ENCODE results near the gene TUBA4B.

TUBA4B gene

GRCh38 chr2:219296631-219297391 lies 43.8 kb downstream of the TUBA4B start:
- peak; percentile 65 for DNase-seq (ENCODE audit: low spot score)
- H3K27ac ChIP-seq (ENCODE audit: poor library complexity, severe bottlenecking), result no peak overlapping the region
- H3K36me3 ChIP-seq (ENCODE audit: low read depth), result no peaks in the 10 kb centered on the region
- H3K4me1 ChIP-seq (ENCODE audit: insufficient read depth, poor library complexity, severe bottlenecking), result no peaks in the 10 kb centered on the region
- H3K27me3 ChIP-seq (ENCODE audit: insufficient read depth, poor library complexity, severe bottlenecking), result no peaks in the 10 kb centered on the region
- no peak overlapping the region for H3K4me3 ChIP-seq (ENCODE audit: severe bottlenecking)
- TF ChIP-seq CTCF (IDR thresholded peaks at IDR 0.05; ENCODE audit: poor library complexity, severe bottlenecking), result no peak
- no peaks in the 10 kb centered on the region for H3K9me3 ChIP-seq (ENCODE audit: severe bottlenecking)
- ATAC-seq (ENCODE audit: low read depth), result no peak

- DNase-seq (ENCODE audit: low spot score) (no peak), ATAC-seq (ENCODE audit: low read depth) (no peak)
- no peak overlapping the region for H3K27ac ChIP-seq (ENCODE audit: poor library complexity, severe bottlenecking)
- H3K27me3 ChIP-seq (ENCODE audit: insufficient read depth, poor library complexity, severe bottlenecking), result no peaks in the 10 kb centered on the region
- no peaks in the 10 kb centered on the region for H3K9me3 ChIP-seq (ENCODE audit: severe bottlenecking)
- no peaks in the 10 kb centered on the region for H3K4me1 ChIP-seq (ENCODE audit: insufficient read depth, poor library complexity, severe bottlenecking)
- TF ChIP-seq CTCF (IDR thresholded peaks at IDR 0.05; ENCODE audit: poor library complexity, severe bottlenecking), result no peak
- no peaks in the 10 kb centered on the region for H3K36me3 ChIP-seq (ENCODE audit: low read depth)
- H3K4me3 ChIP-seq (ENCODE audit: severe bottlenecking), result no peak overlapping the region
Measured at GRCh38 chr2:219297766-219298456, 44.9 kb downstream of the TUBA4B start.

GRCh38 chr2:219298759-219299371 lies 45.8 kb downstream of the TUBA4B start:
- peak; percentile 74 for ATAC-seq (ENCODE audit: low read depth)
- H3K4me1 ChIP-seq (ENCODE audit: insufficient read depth, poor library complexity, severe bottlenecking), result no peaks in the 10 kb centered on the region
- no peaks in the 10 kb centered on the region for H3K9me3 ChIP-seq (ENCODE audit: severe bottlenecking)
- H3K27me3 ChIP-seq (ENCODE audit: insufficient read depth, poor library complexity, severe bottlenecking), result no peaks in the 10 kb centered on the region
- H3K4me3 ChIP-seq (ENCODE audit: severe bottlenecking), result no peak overlapping the region
- no peaks in the 10 kb centered on the region for H3K36me3 ChIP-seq (ENCODE audit: low read depth)
- no peak overlapping the region for H3K27ac ChIP-seq (ENCODE audit: poor library complexity, severe bottlenecking)
- TF ChIP-seq CTCF (IDR thresholded peaks at IDR 0.05; ENCODE audit: poor library complexity, severe bottlenecking), result peak; percentile 96
- DNase-seq (ENCODE audit: low spot score), result no peak

GRCh38 chr2:219299372-219299760 lies 46.3 kb downstream of the TUBA4B start:
- no peaks in the 10 kb centered on the region for H3K9me3 ChIP-seq (ENCODE audit: severe bottlenecking)
- no peaks in the 10 kb centered on the region for H3K4me1 ChIP-seq (ENCODE audit: insufficient read depth, poor library complexity, severe bottlenecking)
- no peak overlapping the region for H3K4me3 ChIP-seq (ENCODE audit: severe bottlenecking)
- ATAC-seq (ENCODE audit: low read depth), result no peak
- TF ChIP-seq CTCF (IDR thresholded peaks at IDR 0.05; ENCODE audit: poor library complexity, severe bottlenecking), result no peak
- DNase-seq (ENCODE audit: low spot score), result no peak
- no peak overlapping the region for H3K27ac ChIP-seq (ENCODE audit: poor library complexity, severe bottlenecking)
- no peaks in the 10 kb centered on the region for H3K27me3 ChIP-seq (ENCODE audit: insufficient read depth, poor library complexity, severe bottlenecking)
- no peaks in the 10 kb centered on the region for H3K36me3 ChIP-seq (ENCODE audit: low read depth)

All from RWPE2 (cell line).